ENCODE results near the gene EIF2S2.

DNA sequence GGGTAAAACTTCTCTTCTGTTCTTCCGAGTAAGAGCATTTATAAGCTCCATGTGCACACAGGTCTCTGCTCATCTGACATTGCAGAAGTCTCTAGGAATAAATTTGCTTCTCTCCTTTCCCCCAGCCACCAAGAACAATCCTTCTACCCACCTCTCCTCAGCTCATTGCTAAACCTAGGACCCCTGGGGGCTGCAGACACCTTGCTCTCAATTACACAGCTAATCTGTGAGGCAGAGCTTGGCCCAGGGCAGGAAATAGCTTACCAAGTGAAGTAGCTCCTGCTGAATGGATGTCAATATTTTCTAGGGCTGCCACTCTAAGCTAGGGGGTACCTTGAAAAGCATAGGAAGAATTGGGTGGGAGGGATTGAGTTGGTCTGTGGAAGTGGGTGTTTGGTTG is 44.0 kb downstream of the EIF2S2 start:
- no peak for TF ChIP-seq TP53 (CRISPR knock-in tag; IDR thresholded peaks at IDR 0.05)
- TF ChIP-seq, protein P1, sequence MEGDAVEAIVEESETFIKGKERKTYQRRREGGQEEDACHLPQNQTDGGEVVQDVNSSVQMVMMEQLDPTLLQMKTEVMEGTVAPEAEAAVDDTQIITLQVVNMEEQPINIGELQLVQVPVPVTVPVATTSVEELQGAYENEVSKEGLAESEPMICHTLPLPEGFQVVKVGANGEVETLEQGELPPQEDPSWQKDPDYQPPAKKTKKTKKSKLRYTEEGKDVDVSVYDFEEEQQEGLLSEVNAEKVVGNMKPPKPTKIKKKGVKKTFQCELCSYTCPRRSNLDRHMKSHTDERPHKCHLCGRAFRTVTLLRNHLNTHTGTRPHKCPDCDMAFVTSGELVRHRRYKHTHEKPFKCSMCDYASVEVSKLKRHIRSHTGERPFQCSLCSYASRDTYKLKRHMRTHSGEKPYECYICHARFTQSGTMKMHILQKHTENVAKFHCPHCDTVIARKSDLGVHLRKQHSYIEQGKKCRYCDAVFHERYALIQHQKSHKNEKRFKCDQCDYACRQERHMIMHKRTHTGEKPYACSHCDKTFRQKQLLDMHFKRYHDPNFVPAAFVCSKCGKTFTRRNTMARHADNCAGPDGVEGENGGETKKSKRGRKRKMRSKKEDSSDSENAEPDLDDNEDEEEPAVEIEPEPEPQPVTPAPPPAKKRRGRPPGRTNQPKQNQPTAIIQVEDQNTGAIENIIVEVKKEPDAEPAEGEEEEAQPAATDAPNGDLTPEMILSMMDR (IDR thresholded peaks at IDR 0.05): no peak
- TF ChIP-seq NR1H2 (CRISPR knock-in tag; IDR thresholded peaks at IDR 0.05): no peak
- TF ChIP-seq JUN (CRISPR knock-in tag; IDR thresholded peaks at IDR 0.05): no peak
- TF ChIP-seq ZNF263 (CRISPR knock-in tag; IDR thresholded peaks at IDR 0.05; ENCODE audit: low read depth): no peak
- no peak for TF ChIP-seq ZNF232 (CRISPR knock-in tag; IDR thresholded peaks at IDR 0.05)

Measured in WTC11 (cell line).